KMS-11 (cell line): ENCODE results near the gene ITSN1.

ENCODE experiments used
- H2AFZ ChIP-seq: fragments of 200-600 bp; sonication (generic); 2 replicates; pipeline ENCODE4 v1.6.1; 2016; ENCODE audit warnings: antibody characterized with exemption, mixed run types, low read depth
- H3K27ac ChIP-seq: fragments of 200-600 bp; sonication (generic); 2 replicates; pipeline ENCODE4 v1.6.1; 2016; ENCODE audit warnings: mild to moderate bottlenecking, mixed run types
- H3K27me3 ChIP-seq: fragments of 200-600 bp; sonication (generic); 2 replicates; pipeline ENCODE4 v1.6.1; 2017; ENCODE audit warnings: mild to moderate bottlenecking, low read depth, mixed run types, moderate library complexity; ENCODE audit not compliant: insufficient read depth
- H3K36me3 ChIP-seq: fragments of 200-600 bp; sonication (generic); 2 replicates; pipeline ENCODE4 v1.6.1; 2017; ENCODE audit warnings: mild to moderate bottlenecking, mixed run types; ENCODE audit not compliant: insufficient read depth
- H3K4me1 ChIP-seq: fragments of 200-600 bp; sonication (generic); 2 replicates; pipeline ENCODE4 v1.6.1; 2016; ENCODE audit warnings: mild to moderate bottlenecking, low read depth, mixed run types; ENCODE audit not compliant: poor library complexity, severe bottlenecking
- H3K4me2 ChIP-seq: fragments of 200-600 bp; sonication (generic); 2 replicates; pipeline ENCODE4 v1.7.0; 2016; ENCODE audit warnings: mild to moderate bottlenecking, mixed run types
- H3K4me3 ChIP-seq: fragments of 200-600 bp; sonication (generic); IDR thresholded peaks from 2 replicates; pipeline ENCODE4 v1.6.1; 2017; ENCODE audit warnings: low read depth, low read length, mixed read lengths; ENCODE audit not compliant: insufficient read depth
- H3K79me2 ChIP-seq: fragments of 200-600 bp; sonication (generic); 2 replicates; pipeline ENCODE4 v1.6.1; 2016; ENCODE audit warnings: low read depth, mixed run types; ENCODE audit not compliant: insufficient read depth
- H3K9ac ChIP-seq: fragments of 200-600 bp; sonication (generic); 2 replicates; pipeline ENCODE4 v1.6.1; 2016; ENCODE audit warnings: mild to moderate bottlenecking, mixed run types
- H4K20me1 ChIP-seq: fragments of 200-600 bp; sonication (generic); 2 replicates; pipeline ENCODE4 v1.6.1; 2016; ENCODE audit warnings: mild to moderate bottlenecking, mixed run types; ENCODE audit not compliant: insufficient read depth
- TF ChIP-seq, protein P1 (sequence below): fragments of 200-600 bp; sonication (generic); conservative IDR thresholded peaks from 2 replicates; pipeline ENCODE4 v1.6.1; 2017; ENCODE audit warnings: low read depth, mild to moderate bottlenecking, antibody characterized with exemption, low read length, moderate library complexity, mixed read lengths

ITSN1 gene

GRCh38 chr21:33644383-33645074, 2.2 kb downstream of the ITSN1 start:
- Histone ChIP-seq H3K4me3 (no peak overlapping the region), H3K36me3 (no peaks in the 10 kb centered on the region), H3K27ac (no peak overlapping the region), H3K27me3 (peaks cover 8% of the 10 kb centered on the region; the same call in 1 of the 2 replicates), H4K20me1 (no peaks in the 10 kb centered on the region; the same call in 1 of the 2 replicates), H2AFZ (no peak overlapping the region), H3K4me2 (no peak overlapping the region), H3K79me2 (peaks cover 19% of the 10 kb centered on the region; the same call in 1 of the 2 replicates), H3K9ac (no peak overlapping the region), H3K4me1 (peaks cover 21% of the 10 kb centered on the region)
- TF ChIP-seq, protein P1, sequence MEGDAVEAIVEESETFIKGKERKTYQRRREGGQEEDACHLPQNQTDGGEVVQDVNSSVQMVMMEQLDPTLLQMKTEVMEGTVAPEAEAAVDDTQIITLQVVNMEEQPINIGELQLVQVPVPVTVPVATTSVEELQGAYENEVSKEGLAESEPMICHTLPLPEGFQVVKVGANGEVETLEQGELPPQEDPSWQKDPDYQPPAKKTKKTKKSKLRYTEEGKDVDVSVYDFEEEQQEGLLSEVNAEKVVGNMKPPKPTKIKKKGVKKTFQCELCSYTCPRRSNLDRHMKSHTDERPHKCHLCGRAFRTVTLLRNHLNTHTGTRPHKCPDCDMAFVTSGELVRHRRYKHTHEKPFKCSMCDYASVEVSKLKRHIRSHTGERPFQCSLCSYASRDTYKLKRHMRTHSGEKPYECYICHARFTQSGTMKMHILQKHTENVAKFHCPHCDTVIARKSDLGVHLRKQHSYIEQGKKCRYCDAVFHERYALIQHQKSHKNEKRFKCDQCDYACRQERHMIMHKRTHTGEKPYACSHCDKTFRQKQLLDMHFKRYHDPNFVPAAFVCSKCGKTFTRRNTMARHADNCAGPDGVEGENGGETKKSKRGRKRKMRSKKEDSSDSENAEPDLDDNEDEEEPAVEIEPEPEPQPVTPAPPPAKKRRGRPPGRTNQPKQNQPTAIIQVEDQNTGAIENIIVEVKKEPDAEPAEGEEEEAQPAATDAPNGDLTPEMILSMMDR: no peak

DNA sequence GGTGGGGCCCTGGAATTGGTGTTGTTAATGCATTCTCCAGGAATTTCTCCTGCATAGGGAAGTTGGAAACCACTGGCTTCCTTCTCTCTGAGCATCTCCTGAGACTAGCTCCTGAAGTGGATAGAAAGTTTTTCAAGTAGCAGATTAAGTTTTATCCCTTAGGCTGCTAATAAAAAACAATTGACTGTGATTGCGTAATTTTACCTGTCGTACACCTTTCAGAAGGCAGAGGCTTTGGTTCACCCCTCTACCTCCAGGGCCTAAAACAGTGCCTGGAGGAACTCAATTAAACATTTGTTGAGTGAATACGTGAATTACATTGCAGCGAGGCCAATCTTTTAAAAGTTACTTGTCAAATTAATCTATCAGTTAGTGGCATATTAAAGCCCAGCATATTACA, 3.4 kb downstream of the ITSN1 start:
- TF ChIP-seq, protein P1: no peak
- Histone ChIP-seq H3K9ac (no peak overlapping the region), H3K27ac (no peak overlapping the region), H3K27me3 (peaks cover 8% of the 10 kb centered on the region; the same call in 1 of the 2 replicates), H3K4me2 (no peak overlapping the region), H3K36me3 (no peaks in the 10 kb centered on the region), H3K4me3 (no peak overlapping the region), H4K20me1 (no peaks in the 10 kb centered on the region; the same call in 1 of the 2 replicates), H2AFZ (no peak overlapping the region), H3K79me2 (peaks cover 7% of the 10 kb centered on the region; the same call in 1 of the 2 replicates), H3K4me1 (peaks cover 12% of the 10 kb centered on the region)

GRCh38 chr21:33647587-33647986, 5.3 kb downstream of the ITSN1 start:
- Histone ChIP-seq H4K20me1 (no peaks in the 10 kb centered on the region; the same call in 1 of the 2 replicates), H3K4me1 (peaks cover 11% of the 10 kb centered on the region), H3K9ac (no peak overlapping the region), H3K36me3 (no peaks in the 10 kb centered on the region), H3K4me2 (no peak overlapping the region), H3K4me3 (no peak overlapping the region), H3K27ac (no peak overlapping the region), H3K79me2 (peaks cover 4% of the 10 kb centered on the region; the same call in 1 of the 2 replicates), H2AFZ (no peak overlapping the region), H3K27me3 (peaks cover 8% of the 10 kb centered on the region; the same call in 1 of the 2 replicates)
- TF ChIP-seq, protein P1: no peak

DNA sequence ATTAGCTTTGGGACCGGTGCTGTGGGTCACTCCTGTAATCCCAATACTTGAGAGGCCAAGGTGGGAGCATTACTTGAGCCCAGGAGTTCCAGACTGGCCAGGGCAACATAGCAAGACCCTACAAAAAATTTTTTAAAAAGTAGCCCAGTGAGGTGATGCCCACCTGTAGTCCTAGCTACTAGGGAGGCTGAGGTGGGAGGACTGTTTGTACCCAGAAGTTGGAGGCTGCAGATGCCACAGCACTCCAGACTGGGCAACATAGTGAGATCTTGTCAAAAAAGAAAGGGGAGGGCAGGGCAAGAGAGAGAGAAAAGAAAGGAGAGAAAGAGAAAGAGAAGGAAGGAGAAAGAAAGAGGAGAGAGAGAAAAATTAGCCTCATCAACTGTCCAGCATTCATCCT, 6.3 kb downstream of the ITSN1 start:
- Histone ChIP-seq H4K20me1 (no peaks in the 10 kb centered on the region; the same call in 1 of the 2 replicates), H3K27me3 (peaks cover 5% of the 10 kb centered on the region; the same call in 1 of the 2 replicates), H3K79me2 (peaks cover 4% of the 10 kb centered on the region; the same call in 1 of the 2 replicates), H3K4me2 (no peak overlapping the region), H3K4me1 (peaks cover 7% of the 10 kb centered on the region), H3K27ac (no peak overlapping the region), H3K36me3 (no peaks in the 10 kb centered on the region), H3K4me3 (no peak overlapping the region), H2AFZ (no peak overlapping the region), H3K9ac (no peak overlapping the region)
- TF ChIP-seq, protein P1: no peak
